Measurements from ENCODE around the gene IL9R.

DNA sequence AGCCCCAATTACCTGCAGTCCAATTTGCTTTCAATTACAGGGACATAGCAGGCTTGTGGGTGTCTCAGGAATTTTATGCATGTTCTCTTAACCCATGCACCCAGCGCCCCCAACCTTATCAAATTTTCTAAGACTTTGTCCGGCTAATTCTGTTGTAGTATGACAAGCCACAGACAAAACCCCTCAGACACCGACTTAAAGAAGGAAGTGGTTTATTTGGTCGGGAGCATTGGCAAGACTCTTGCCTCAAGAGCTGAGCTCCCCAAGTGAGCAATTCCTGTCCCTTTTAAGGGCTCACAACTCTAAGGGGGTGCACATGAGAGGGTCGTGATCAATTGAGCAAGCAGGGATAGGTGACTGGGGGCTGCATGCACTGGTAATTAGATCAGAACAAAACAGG is 28.7 kb upstream of the IL9R start:
- TF ChIP-seq GATA3 (IDR thresholded peaks at IDR 0.05; ENCODE audit: low read depth, low read length) = no peak
- no peak for TF ChIP-seq GATA2 (IDR thresholded peaks at IDR 0.05; ENCODE audit: low read depth, low read length)
